Measurements from ENCODE around the gene SETBP1. TPM values are rescaled to one million over a fixed set of nuclear protein-coding genes. Genes with fewer than 3 reads are reported as not detected.

Gene SETBP1
- total RNA-seq, 1 experiment from 2014 or later: 11.9 TPM

GRCh38 chr18:44857081-44857480 is 176.4 kb downstream of the SETBP1 start:
- H3K36me3 ChIP-seq: no peaks in the 10 kb centered on the region
- H3K4me1 ChIP-seq: peaks cover 15% of the 10 kb centered on the region
- no peak for DNase-seq
- H3K27ac ChIP-seq: no peak overlapping the region
- no peaks in the 10 kb centered on the region for H3K9me3 ChIP-seq (replicated peaks)
- H3K27me3 ChIP-seq: no peaks in the 10 kb centered on the region
- H3K4me3 ChIP-seq: no peak overlapping the region

- H3K27me3 ChIP-seq: no peaks in the 10 kb centered on the region
- no peaks in the 10 kb centered on the region for H3K9me3 ChIP-seq (replicated peaks)
- peaks cover 9% of the 10 kb centered on the region for H3K4me1 ChIP-seq
- H3K27ac ChIP-seq: no peak overlapping the region
- H3K4me3 ChIP-seq: no peak overlapping the region
- no peak for DNase-seq
- H3K36me3 ChIP-seq: no peaks in the 10 kb centered on the region
Measured at GRCh38 chr18:44857744-44858491, 177.2 kb downstream of the SETBP1 start.

GRCh38 chr18:44859263-44859662 is 178.6 kb downstream of the SETBP1 start:
- Histone ChIP-seq H3K9me3 (replicated peaks) (no peaks in the 10 kb centered on the region), H3K36me3 (no peaks in the 10 kb centered on the region), H3K27me3 (no peaks in the 10 kb centered on the region), H3K27ac (no peak overlapping the region), H3K4me3 (no peak overlapping the region), H3K4me1 (no peaks in the 10 kb centered on the region)
- no peak for DNase-seq

- Histone ChIP-seq H3K36me3 (no peaks in the 10 kb centered on the region), H3K4me3 (no peak overlapping the region), H3K4me1 (no peaks in the 10 kb centered on the region), H3K9me3 (replicated peaks) (no peaks in the 10 kb centered on the region), H3K27ac (no peak overlapping the region), H3K27me3 (no peaks in the 10 kb centered on the region)
- no peak for DNase-seq
Measured at GRCh38 chr18:44859751-44860439, 179.2 kb downstream of the SETBP1 start.

- H3K27me3 ChIP-seq: no peaks in the 10 kb centered on the region
- DNase-seq: no peak
- H3K36me3 ChIP-seq: no peaks in the 10 kb centered on the region
- no peaks in the 10 kb centered on the region for H3K9me3 ChIP-seq (replicated peaks)
- no peaks in the 10 kb centered on the region for H3K4me1 ChIP-seq
- no peak overlapping the region for H3K4me3 ChIP-seq
- no peak overlapping the region for H3K27ac ChIP-seq
Measured at GRCh38 chr18:44862112-44862511, 181.4 kb downstream of the SETBP1 start.

GRCh38 chr18:44866103-44866502 is 185.4 kb downstream of the SETBP1 start:
- Histone ChIP-seq H3K4me1 (no peaks in the 10 kb centered on the region), H3K9me3 (replicated peaks) (no peaks in the 10 kb centered on the region), H3K4me3 (no peak overlapping the region), H3K36me3 (no peaks in the 10 kb centered on the region), H3K27me3 (no peaks in the 10 kb centered on the region), H3K27ac (no peak overlapping the region)
- no peak for DNase-seq

- H3K36me3 ChIP-seq: no peaks in the 10 kb centered on the region
- no peak overlapping the region for H3K27ac ChIP-seq
- H3K4me3 ChIP-seq: no peak overlapping the region
- no peaks in the 10 kb centered on the region for H3K27me3 ChIP-seq
- H3K4me1 ChIP-seq: no peaks in the 10 kb centered on the region
- no peak for DNase-seq
- no peaks in the 10 kb centered on the region for H3K9me3 ChIP-seq (replicated peaks)
Measured at GRCh38 chr18:44869533-44869932, 188.8 kb downstream of the SETBP1 start.

- Histone ChIP-seq H3K9me3 (replicated peaks) (no peaks in the 10 kb centered on the region), H3K4me3 (no peak overlapping the region), H3K4me1 (no peaks in the 10 kb centered on the region), H3K27me3 (no peaks in the 10 kb centered on the region), H3K36me3 (no peaks in the 10 kb centered on the region), H3K27ac (no peak overlapping the region)
- no peak for DNase-seq
Measured at GRCh38 chr18:44870631-44871502, 190.2 kb downstream of the SETBP1 start.

- H3K9me3 ChIP-seq (replicated peaks): no peaks in the 10 kb centered on the region
- H3K36me3 ChIP-seq: no peaks in the 10 kb centered on the region
- H3K27me3 ChIP-seq: no peaks in the 10 kb centered on the region
- DNase-seq: no peak
- H3K4me3 ChIP-seq: no peak overlapping the region
- H3K27ac ChIP-seq: no peak overlapping the region
- H3K4me1 ChIP-seq: no peaks in the 10 kb centered on the region
Measured at GRCh38 chr18:44871771-44872170, 191.1 kb downstream of the SETBP1 start.

GRCh38 chr18:44876024-44876423 is 195.3 kb downstream of the SETBP1 start:
- no peak for DNase-seq
- Histone ChIP-seq H3K9me3 (replicated peaks) (no peaks in the 10 kb centered on the region), H3K27me3 (no peaks in the 10 kb centered on the region), H3K27ac (no peak overlapping the region), H3K36me3 (no peaks in the 10 kb centered on the region), H3K4me1 (no peaks in the 10 kb centered on the region), H3K4me3 (no peak overlapping the region)

- H3K4me1 ChIP-seq: no peaks in the 10 kb centered on the region
- H3K27ac ChIP-seq: no peak overlapping the region
- H3K9me3 ChIP-seq (replicated peaks): no peaks in the 10 kb centered on the region
- DNase-seq: no peak
- no peak overlapping the region for H3K4me3 ChIP-seq
- H3K36me3 ChIP-seq: no peaks in the 10 kb centered on the region
- no peaks in the 10 kb centered on the region for H3K27me3 ChIP-seq
Measured at GRCh38 chr18:44876755-44877154, 196.1 kb downstream of the SETBP1 start.

- Histone ChIP-seq H3K36me3 (no peaks in the 10 kb centered on the region), H3K4me1 (no peaks in the 10 kb centered on the region), H3K9me3 (replicated peaks) (no peaks in the 10 kb centered on the region), H3K27ac (no peak overlapping the region), H3K27me3 (no peaks in the 10 kb centered on the region), H3K4me3 (no peak overlapping the region)
- DNase-seq: no peak
Measured at GRCh38 chr18:44878335-44878734, 197.6 kb downstream of the SETBP1 start.

- Histone ChIP-seq H3K9me3 (replicated peaks) (no peaks in the 10 kb centered on the region), H3K4me1 (no peaks in the 10 kb centered on the region), H3K27ac (no peak overlapping the region), H3K4me3 (no peak overlapping the region), H3K36me3 (no peaks in the 10 kb centered on the region), H3K27me3 (no peaks in the 10 kb centered on the region)
- DNase-seq: no peak
Measured at GRCh38 chr18:44880170-44880569, 199.5 kb downstream of the SETBP1 start.

GRCh38 chr18:44881461-44882162 is 200.9 kb downstream of the SETBP1 start:
- H3K9me3 ChIP-seq (replicated peaks): no peaks in the 10 kb centered on the region
- H3K27ac ChIP-seq: no peak overlapping the region
- H3K27me3 ChIP-seq: no peaks in the 10 kb centered on the region
- H3K4me1 ChIP-seq: no peaks in the 10 kb centered on the region
- no peak for DNase-seq
- no peak overlapping the region for H3K4me3 ChIP-seq
- no peaks in the 10 kb centered on the region for H3K36me3 ChIP-seq
